Loucy (cell line): ENCODE results near the gene NEUROD2.

Experiments
- H2AFZ ChIP-seq: fragments of 200-600 bp; sonication (generic); 2 replicates; pipeline ENCODE4 v1.6.0; 2016; ENCODE audit warnings: antibody characterized with exemption, mild to moderate bottlenecking, low read length, moderate library complexity
- H3F3A ChIP-seq: fragments of 200-600 bp; 2 replicates; pipeline ENCODE4 v1.6.0; 2016; ENCODE audit warnings: antibody characterized with exemption, low read depth, mild to moderate bottlenecking
- H3K27me3 ChIP-seq: fragments of 200-600 bp; sonication (generic); 2 replicates; pipeline ENCODE4 v1.6.1; 2014; ENCODE audit warnings: low read length, mild to moderate bottlenecking; ENCODE audit not compliant: insufficient read depth, poor library complexity, severe bottlenecking
- H3K36me3 ChIP-seq: fragments of 200-600 bp; sonication (generic); 2 replicates; pipeline ENCODE4 v1.6.1; 2016; ENCODE audit warnings: low read length; ENCODE audit not compliant: insufficient read depth
- H3K4me1 ChIP-seq: fragments of 200-600 bp; sonication (generic); 2 replicates; pipeline ENCODE4 v1.5.1; 2014; ENCODE audit warnings: low read length, mild to moderate bottlenecking; ENCODE audit not compliant: insufficient read depth, poor library complexity, severe bottlenecking
- H3K4me2 ChIP-seq: fragments of 200-600 bp; sonication (generic); 2 replicates; pipeline ENCODE4 v1.6.0; 2014; ENCODE audit warnings: antibody characterized with exemption, low read length, low read depth, mild to moderate bottlenecking; ENCODE audit not compliant: poor library complexity, severe bottlenecking
- H3K4me3 ChIP-seq: fragments of 200-600 bp; sonication (generic); 2 replicates; pipeline ENCODE4 v1.5.1; 2014; ENCODE audit warnings: low read length, mild to moderate bottlenecking, mixed read lengths; ENCODE audit not compliant: poor library complexity, severe bottlenecking
- H3K79me2 ChIP-seq: fragments of 200-600 bp; sonication (generic); 2 replicates; pipeline ENCODE4 v1.6.1; 2014; ENCODE audit warnings: low read length; ENCODE audit not compliant: insufficient read depth
- H3K9ac ChIP-seq: fragments of 200-600 bp; sonication (generic); 2 replicates; pipeline ENCODE4 v1.6.0; 2014; ENCODE audit warnings: mild to moderate bottlenecking, low read depth, low read length, moderate library complexity; ENCODE audit not compliant: poor library complexity, severe bottlenecking
- H3K9me2 ChIP-seq: fragments of 200-600 bp; sonication (generic); replicated peaks from 2 replicates; pipeline ENCODE4 v1.6.1; 2016; ENCODE audit warnings: low read depth, low read length, mixed read lengths
- H3K9me3 ChIP-seq: fragments of 200-600 bp; sonication (generic); 2 replicates; pipeline ENCODE4 v1.6.1; 2014; ENCODE audit warnings: mild to moderate bottlenecking, antibody characterized with exemption, low read length, low read depth; ENCODE audit not compliant: insufficient read depth
- H4K20me1 ChIP-seq: fragments of 200-600 bp; sonication (generic); 2 replicates; pipeline ENCODE4 v1.6.0; 2014; ENCODE audit warnings: antibody characterized with exemption, low read length, mild to moderate bottlenecking; ENCODE audit not compliant: insufficient read depth, poor library complexity, severe bottlenecking
- CTCF ChIP-seq: fragments of 200-600 bp; sonication (generic); conservative IDR thresholded peaks from 2 replicates; pipeline ENCODE4 v1.5.1; 2014; ENCODE audit warnings: mild to moderate bottlenecking, antibody characterized with exemption, low read length
- EZH2phosphoT487 ChIP-seq: fragments of 200-600 bp; IDR thresholded peaks from 2 replicates; pipeline ENCODE4 v1.6.1; 2018; ENCODE audit warnings: antibody characterized with exemption, mild to moderate bottlenecking, moderate library complexity, borderline replicate concordance

NEUROD2 gene

GRCh38 chr17:39633570-39634183, 26.0 kb upstream of the NEUROD2 start:
- Histone ChIP-seq H3K4me1 (peaks cover 35% of the 10 kb centered on the region), H3K9me3 (no peaks in the 10 kb centered on the region), H3K27me3 (no peaks in the 10 kb centered on the region), H4K20me1 (peaks cover 7% of the 10 kb centered on the region), H3K9me2 (no peaks in the 10 kb centered on the region), H3K4me3 (no peak overlapping the region), H3K79me2 (peaks cover 16% of the 10 kb centered on the region), H2AFZ (no peak overlapping the region), H3F3A (no peaks in the 10 kb centered on the region), H3K36me3 (no peaks in the 10 kb centered on the region), H3K4me2 (no peak overlapping the region), H3K9ac (no peak overlapping the region)
- TF ChIP-seq EZH2phosphoT487 (no peak), CTCF (no peak)

DNA sequence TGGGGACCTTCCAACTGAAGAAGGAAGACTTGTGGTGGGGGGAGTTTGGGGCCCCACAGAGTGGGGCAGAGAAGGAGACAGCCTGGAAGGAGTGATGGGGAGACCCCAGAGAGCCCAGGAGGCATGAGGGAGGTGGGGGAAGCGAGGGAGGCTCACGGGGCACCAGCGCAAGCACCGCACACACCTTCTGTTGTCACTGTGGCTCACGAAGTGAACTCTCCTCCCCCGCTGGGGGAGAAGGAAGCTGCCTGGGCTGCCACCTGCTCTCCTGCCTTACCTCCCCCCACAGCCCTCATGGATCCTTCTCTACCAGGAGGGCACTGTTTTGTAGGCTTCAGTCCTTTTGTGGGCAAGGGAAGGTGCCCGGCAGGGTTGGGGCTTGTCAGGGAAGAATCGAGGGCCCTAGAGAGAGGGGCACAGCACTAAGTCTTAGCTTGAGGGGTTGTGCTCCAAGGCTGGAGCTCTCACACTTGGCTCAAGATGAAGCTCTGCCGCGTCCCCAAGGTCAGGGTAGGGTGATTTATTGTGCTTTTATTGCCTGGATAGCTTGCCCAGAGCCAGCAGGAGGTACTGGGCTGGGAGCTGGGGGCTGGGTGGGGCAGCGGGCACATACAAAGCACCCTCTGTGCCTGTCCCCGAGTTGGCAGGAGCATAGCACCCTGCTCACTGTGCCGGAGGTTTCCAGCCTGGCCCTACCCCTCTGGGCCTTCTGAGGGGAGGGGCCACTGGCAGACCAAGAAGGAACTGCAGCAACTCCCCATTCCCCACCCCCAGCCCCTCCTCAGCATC, 24.6 kb upstream of the NEUROD2 start:
- H3K4me1 ChIP-seq = peaks cover 23% of the 10 kb centered on the region

DNA sequence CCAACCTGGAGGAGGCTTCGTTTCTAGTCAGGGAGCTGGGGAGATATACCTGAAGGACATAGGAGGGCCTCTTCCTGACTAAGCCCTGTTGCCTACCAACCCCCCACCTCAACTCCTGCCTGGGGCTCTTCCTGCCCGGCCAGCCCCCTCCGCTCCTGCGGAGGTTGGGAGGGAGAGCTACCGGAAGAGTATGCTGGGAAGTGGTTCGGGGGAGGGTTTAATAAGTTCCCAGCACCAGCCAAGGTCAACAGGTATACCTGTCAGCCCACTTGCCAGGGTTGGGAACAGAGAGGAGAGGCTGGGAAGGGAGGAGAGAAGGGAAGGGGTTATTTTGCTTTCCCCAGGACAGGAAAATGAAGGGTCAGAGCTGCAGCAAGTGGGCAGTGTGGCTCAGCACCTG, 23.7 kb upstream of the NEUROD2 start:
- H3K9ac ChIP-seq = no peak overlapping the region
- H3K4me2 ChIP-seq = no peak overlapping the region

More for the DNA sequence above, 24.6 kb upstream of the NEUROD2 start:
- H3K36me3 ChIP-seq = no peaks in the 10 kb centered on the region
- H3K9me3 ChIP-seq = no peaks in the 10 kb centered on the region
- no peaks in the 10 kb centered on the region for H4K20me1 ChIP-seq
- no peak overlapping the region for H2AFZ ChIP-seq
- H3K9me2 ChIP-seq = no peaks in the 10 kb centered on the region
- no peaks in the 10 kb centered on the region for H3K27me3 ChIP-seq
- no peak overlapping the region for H3K4me3 ChIP-seq
- H3K9ac ChIP-seq = no peak overlapping the region
- peaks cover 2% of the 10 kb centered on the region for H3K79me2 ChIP-seq
- no peaks in the 10 kb centered on the region for H3F3A ChIP-seq
- H3K4me2 ChIP-seq = no peak overlapping the region
- TF ChIP-seq EZH2phosphoT487 (no peak), CTCF (no peak)

More for the DNA sequence above, 23.7 kb upstream of the NEUROD2 start:
- Histone ChIP-seq H3K9me2 (no peaks in the 10 kb centered on the region), H3K9me3 (no peaks in the 10 kb centered on the region), H3K36me3 (no peaks in the 10 kb centered on the region), H3K4me3 (no peak overlapping the region), H3K4me1 (peaks cover 19% of the 10 kb centered on the region), H3K27me3 (no peaks in the 10 kb centered on the region), H3K79me2 (no peaks in the 10 kb centered on the region), H3F3A (no peaks in the 10 kb centered on the region), H4K20me1 (no peaks in the 10 kb centered on the region), H2AFZ (no peak overlapping the region)
- TF ChIP-seq EZH2phosphoT487 (no peak), CTCF (no peak)
